NB4 (cell line): ENCODE results near the gene IFNB1.
A peak's percentile ranks its signal among the peaks of the same experiment; 100 is the strongest.

ENCODE experiments used
- MYC ChIP-seq: IDR thresholded peaks from 2 replicates; pipeline ENCODE4 v1.6.1; 2011; ENCODE audit warnings: low read depth, low read length
- POLR2A ChIP-seq: IDR thresholded peaks from 2 replicates; pipeline ENCODE4 v1.6.1; 2011; ENCODE audit warnings: mild to moderate bottlenecking; ENCODE audit not compliant: insufficient read length; ENCODE audit errors: extremely low read depth
- TF ChIP-seq, protein P1 (sequence below): IDR thresholded peaks from one replicate; pipeline ENCODE4 v1.5.1; 2012; ENCODE audit warnings: low read depth, low read length

GRCh38 chr9:21078702-21079101 lies 960 bp upstream of the IFNB1 start:
- TF ChIP-seq, protein P1, sequence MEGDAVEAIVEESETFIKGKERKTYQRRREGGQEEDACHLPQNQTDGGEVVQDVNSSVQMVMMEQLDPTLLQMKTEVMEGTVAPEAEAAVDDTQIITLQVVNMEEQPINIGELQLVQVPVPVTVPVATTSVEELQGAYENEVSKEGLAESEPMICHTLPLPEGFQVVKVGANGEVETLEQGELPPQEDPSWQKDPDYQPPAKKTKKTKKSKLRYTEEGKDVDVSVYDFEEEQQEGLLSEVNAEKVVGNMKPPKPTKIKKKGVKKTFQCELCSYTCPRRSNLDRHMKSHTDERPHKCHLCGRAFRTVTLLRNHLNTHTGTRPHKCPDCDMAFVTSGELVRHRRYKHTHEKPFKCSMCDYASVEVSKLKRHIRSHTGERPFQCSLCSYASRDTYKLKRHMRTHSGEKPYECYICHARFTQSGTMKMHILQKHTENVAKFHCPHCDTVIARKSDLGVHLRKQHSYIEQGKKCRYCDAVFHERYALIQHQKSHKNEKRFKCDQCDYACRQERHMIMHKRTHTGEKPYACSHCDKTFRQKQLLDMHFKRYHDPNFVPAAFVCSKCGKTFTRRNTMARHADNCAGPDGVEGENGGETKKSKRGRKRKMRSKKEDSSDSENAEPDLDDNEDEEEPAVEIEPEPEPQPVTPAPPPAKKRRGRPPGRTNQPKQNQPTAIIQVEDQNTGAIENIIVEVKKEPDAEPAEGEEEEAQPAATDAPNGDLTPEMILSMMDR: peak; percentile 58
- no peak for TF ChIP-seq POLR2A
- no peak for TF ChIP-seq MYC
